DMS53 treated with DMSO at 0.1 percent for 48 hours (cell line): ENCODE measurements around the gene SNCB.

Experiments used
- DNase-seq: peaks from one replicate; lab custom pipeline; 2025; ENCODE audit not compliant: unreplicated experiment; lab: John Stamatoyannopoulos, UW

SNCB gene

DNA sequence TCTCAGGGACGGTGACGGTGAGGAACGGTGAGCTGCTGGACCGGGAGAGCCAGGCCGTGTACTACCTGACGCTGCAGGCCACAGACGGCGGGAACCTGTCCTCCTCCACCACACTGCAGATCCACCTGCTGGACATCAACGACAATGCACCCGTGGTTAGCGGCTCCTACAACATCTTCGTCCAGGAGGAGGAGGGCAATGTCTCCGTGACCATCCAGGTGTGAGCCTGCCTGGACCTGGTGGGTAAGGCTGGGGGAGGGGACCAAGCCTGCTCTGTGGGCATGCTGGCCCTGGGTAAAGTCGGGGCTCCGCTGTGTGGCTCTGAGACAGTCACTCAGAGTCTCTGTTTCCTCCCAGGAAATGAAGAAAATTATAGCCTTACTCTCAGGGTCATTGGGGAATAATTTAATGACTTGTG lies 51.9 kb downstream of the SNCB start:
- DNase-seq = peak; percentile 85

DNA sequence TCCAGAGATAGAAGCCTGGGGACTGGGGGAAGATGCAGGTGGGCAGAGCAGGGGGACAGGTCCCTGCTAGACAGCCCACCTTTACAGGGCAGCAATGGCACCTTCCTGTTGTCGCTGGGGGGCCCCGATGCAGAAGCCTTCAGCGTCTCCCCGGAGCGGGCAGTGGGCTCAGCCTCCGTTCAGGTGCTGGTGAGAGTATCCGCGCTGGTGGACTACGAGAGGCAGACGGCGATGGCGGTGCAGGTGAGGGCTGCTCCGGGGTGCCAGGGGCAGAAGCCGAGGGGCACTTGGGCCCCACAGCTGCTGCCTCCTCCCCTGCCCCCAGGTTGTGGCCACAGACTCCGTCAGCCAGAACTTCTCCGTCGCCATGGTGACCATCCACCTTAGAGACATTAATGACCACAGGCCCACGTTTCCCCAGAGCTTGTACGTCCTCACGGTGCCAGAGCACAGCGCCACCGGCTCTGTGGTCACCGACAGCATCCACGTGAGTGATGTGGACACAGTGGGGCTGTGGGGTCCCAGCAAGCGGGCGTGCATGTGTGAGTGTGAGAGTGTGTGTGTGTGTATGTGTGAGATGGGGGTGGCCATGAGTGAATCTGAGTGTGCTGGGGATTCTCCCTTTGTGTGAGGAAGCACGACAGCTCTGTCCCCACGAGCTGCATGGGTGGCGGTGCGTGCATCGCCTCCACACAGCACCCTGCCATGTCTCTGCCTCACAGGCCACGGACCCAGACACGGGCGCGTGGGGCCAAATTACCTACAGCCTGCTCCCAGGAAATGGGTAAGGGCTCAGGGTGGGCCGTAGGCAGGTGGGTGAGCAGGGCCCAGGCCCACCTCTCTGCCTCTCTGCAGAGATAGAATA lies 52.8 kb downstream of the SNCB start:
- DNase-seq = no peak

DNA sequence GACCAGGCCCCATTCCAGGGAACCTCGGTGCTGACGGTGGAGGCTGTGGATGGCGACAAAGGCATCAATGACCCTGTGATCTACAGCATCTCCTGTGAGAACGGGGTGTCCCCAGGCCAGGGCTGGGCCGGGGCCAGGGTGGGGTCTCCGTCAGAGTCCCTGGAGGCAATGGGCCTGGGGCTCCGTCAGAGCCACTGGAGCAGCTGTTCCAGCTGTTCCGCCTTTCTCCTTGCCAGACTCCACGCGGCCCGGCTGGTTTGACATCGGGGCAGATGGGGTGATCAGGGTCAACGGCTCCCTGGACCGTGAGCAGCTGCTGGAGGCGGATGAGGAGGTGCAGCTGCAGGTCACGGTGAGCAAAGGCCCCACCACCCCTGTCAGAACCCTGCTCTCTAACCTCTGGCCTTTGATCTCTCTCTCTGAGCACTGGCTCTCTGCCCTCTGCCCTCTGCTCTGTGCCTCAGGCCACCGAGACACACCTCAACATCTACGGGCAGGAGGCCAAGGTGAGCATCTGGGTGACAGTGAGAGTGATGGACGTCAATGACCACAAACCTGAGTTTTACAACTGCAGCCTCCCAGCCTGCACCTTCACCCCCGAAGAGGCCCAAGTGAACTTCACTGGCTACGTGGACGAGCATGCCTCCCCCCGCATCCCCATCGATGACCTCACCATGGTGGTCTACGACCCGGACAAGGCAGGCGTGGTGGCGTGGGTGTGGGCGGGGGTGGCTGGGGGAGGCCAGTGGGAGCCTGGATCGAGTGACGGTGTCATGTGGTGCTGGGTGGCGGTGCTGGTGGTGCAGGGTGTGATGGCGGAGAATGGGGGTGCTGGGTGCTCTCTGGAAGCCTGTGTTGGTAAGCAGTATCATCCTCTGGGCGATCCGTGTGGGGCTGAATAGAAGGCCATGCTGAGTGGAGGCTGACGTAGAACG lies 54.6 kb downstream of the SNCB start:
- no peak for DNase-seq

DNA sequence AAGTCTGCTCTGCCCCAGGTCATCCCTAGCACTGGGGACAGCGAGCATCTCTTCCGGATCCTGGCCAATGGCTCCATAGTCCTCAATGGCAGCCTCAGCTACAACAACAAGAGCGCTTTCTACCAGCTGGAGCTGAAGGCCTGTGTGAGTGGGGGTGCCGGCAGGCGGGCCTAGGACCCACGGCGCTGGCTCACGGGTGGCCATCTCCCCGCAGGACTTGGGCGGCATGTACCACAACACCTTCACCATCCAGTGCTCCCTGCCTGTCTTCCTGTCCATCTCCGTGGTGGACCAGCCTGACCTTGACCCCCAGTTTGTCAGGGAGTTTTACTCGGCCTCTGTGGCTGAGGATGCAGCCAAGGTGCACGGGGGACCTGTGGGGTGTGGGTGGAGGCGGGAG lies 55.3 kb downstream of the SNCB start:
- no peak for DNase-seq

DNA sequence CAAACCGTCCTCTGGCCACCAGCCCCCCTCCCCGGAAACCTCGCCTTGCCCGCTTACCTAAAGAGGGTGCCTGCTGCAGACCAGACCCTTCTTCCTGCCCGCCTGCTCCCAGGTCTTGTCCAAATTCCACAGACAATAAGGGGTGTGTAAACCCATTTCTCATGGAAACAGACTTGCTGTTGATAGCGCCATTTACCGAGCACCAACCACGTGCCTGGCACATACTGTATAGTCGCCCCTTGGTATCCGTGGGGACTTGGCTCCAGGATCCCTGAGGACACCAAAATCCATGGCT lies 56.1 kb downstream of the SNCB start:
- no peak for DNase-seq

DNA sequence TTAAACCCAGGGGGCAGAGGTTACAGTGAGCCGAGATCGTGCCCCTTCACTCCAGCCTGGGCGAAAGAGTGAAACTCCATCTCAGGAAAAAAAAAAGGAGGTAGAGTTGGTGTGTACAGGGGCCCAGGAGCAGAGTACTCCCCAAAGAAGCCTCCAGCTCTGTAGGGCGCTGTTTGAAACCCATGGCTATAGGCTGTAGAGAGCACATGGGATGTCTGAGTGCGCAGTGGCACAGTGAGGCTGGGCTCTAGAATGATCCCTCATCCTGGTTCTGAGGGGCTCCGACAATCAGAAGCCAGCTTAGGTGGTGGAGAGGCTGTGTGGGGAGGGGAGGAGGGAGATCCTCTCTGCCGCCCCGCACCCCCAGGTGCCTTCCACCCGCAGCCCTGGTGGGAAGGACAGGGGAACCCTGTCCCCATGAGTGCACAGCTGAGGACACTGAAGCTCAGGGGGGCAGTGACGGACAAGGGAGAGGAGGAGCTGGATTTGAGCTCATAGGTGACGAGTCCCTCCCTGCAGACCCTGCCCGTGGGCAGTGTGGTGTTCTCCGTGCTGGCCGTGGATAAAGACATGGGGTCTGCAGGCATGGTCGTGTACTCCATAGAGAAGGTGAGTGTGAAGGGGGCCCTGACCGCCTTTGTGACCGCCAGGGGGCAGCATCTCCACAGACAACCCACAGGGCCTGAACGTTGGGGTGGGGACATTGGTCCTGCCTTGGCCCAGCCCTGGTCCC lies 56.6 kb downstream of the SNCB start:
- peak; percentile 38 for DNase-seq
